ENCODE results near the gene ASNSD1.
"Not testable (repeated sequence)": the region's sequence is repeated elsewhere in the genome, so short reads cannot be mapped to it uniquely, and the experiment has no call there.

- TF ChIP-seq CTCF (IDR thresholded peaks at IDR 0.05 in 4 of 5, conservative IDR thresholded peaks at IDR 0.05 in 1 of 5); POLR2A (IDR thresholded peaks at IDR 0.05): not testable (repeated sequence)
Measured at GRCh38 chr2:189663319-189663718, 2.1 kb downstream of the ASNSD1 start.
